NCI-H345 (cell line): ENCODE results near the gene BSN.

Experiments
- DNase-seq: peaks from one replicate; lab custom pipeline; 2025; lab: John Stamatoyannopoulos, UW

BSN gene

GRCh38 chr3:49629451-49629850, 75.2 kb downstream of the BSN start:
- DNase-seq: no peak

- no peak for DNase-seq
Observed at GRCh38 chr3:49629866-49630265, 75.6 kb downstream of the BSN start.

- no peak for DNase-seq
Observed at GRCh38 chr3:49630784-49631183, 76.5 kb downstream of the BSN start.

GRCh38 chr3:49634736-49635135, 80.5 kb downstream of the BSN start:
- DNase-seq: no peak

GRCh38 chr3:49636883-49637609, 82.8 kb downstream of the BSN start:
- DNase-seq: no peak

GRCh38 chr3:49638445-49638844, 84.2 kb downstream of the BSN start:
- DNase-seq: no peak

GRCh38 chr3:49639551-49639950, 85.3 kb downstream of the BSN start:
- no peak for DNase-seq

- DNase-seq: no peak
Observed at GRCh38 chr3:49641292-49641691, 87.0 kb downstream of the BSN start.

GRCh38 chr3:49641921-49642707, 87.8 kb downstream of the BSN start:
- no peak for DNase-seq

- DNase-seq: no peak
Observed at GRCh38 chr3:49642708-49643145, 88.5 kb downstream of the BSN start.

- no peak for DNase-seq
Observed at GRCh38 chr3:49644684-49645083, 90.4 kb downstream of the BSN start.

GRCh38 chr3:49646236-49646635, 92.0 kb downstream of the BSN start:
- no peak for DNase-seq

GRCh38 chr3:49647741-49648140, 93.5 kb downstream of the BSN start:
- DNase-seq: peak; percentile 16

GRCh38 chr3:49648354-49649019, 94.2 kb downstream of the BSN start:
- no peak for DNase-seq

GRCh38 chr3:49649576-49649975, 95.3 kb downstream of the BSN start:
- no peak for DNase-seq

GRCh38 chr3:49650177-49650576, 95.9 kb downstream of the BSN start:
- no peak for DNase-seq

- no peak for DNase-seq
Observed at GRCh38 chr3:49650637-49651036, 96.4 kb downstream of the BSN start.

- DNase-seq: no peak
Observed at GRCh38 chr3:49652218-49652902, 98.1 kb downstream of the BSN start.

- no peak for DNase-seq
Observed at GRCh38 chr3:49652903-49653415, 98.7 kb downstream of the BSN start.

GRCh38 chr3:49653621-49654020, 99.3 kb downstream of the BSN start:
- no peak for DNase-seq

GRCh38 chr3:49654176-49654825, 100.0 kb downstream of the BSN start:
- DNase-seq: no peak
